Erythroblast (primary cell): ENCODE data around the gene CTIF.

Experiments
- GATA1 ChIP-seq: IDR thresholded peaks from 2 replicates; pipeline ENCODE4 v1.6.1; 2011; ENCODE audit warnings: low read depth, mild to moderate bottlenecking, control low read depth, low read length, moderate library complexity
- POLR2A ChIP-seq: IDR thresholded peaks from 2 replicates; pipeline ENCODE4 v1.6.1; 2011; ENCODE audit warnings: mild to moderate bottlenecking, low read length

GRCh38 chr18:48766026-48766425 is 227.2 kb downstream of the CTIF start:
- TF ChIP-seq POLR2A, result no peak
- TF ChIP-seq GATA1, result no peak
